Right lobe of liver (tissue), 6 donors: Measurements from ENCODE around the gene CFL2. TPM values are rescaled to one million over a fixed set of nuclear protein-coding genes. Genes with fewer than 3 reads are reported as not detected.
A peak's percentile ranks its signal among the peaks of the same experiment; 100 is the strongest.

ENCODE experiments used
- ATAC-seq, 4 donors: fragments of 200-7000 bp; cut with Tn5 transposase; one replicate each; pipeline ENCODE4 v1.9.1; 2020; ENCODE audit warnings: mild to moderate bottlenecking in 4 of 4, moderate library complexity in 4 of 4
- DNase-seq, 3 donors: peaks; one replicate each; pipeline ENCODE4 v3.0.0-alpha.2; 2020
- H3K27ac ChIP-seq, 3 donors: fragments of 200-600 bp; one replicate each; pipeline ENCODE4 v1.8.0; 2022
- H3K27me3 ChIP-seq, 2 donors: fragments of 200-600 bp; one replicate each; pipeline ENCODE4 v1.8.0; 2022
- H3K36me3 ChIP-seq, 4 donors: fragments of 200-600 bp; sonication (generic) in 1 of 4; one replicate each; pipeline versions ENCODE4 v1.5.1 to v1.8.0; 2017 to 2022; ENCODE audit warnings: control low read depth in 1 of 4
- H3K4me1 ChIP-seq, 4 donors: fragments of 200-600 bp; sonication (generic) in 1 of 4; one replicate each; pipeline versions ENCODE4 v1.5.1 to v1.8.0; 2017 to 2022; ENCODE audit warnings: control low read depth in 1 of 4
- H3K4me3 ChIP-seq, 3 donors: fragments of 200-600 bp; one replicate each; pipeline ENCODE4 v1.8.0; 2022
- H3K9me3 ChIP-seq, 4 donors: fragments of 200-600 bp; sonication (generic) in 1 of 4; one replicate each; pipeline versions ENCODE4 v1.5.1 to v1.8.0; 2017 to 2022; ENCODE audit warnings: control low read depth in 1 of 4
- POLR2A ChIP-seq: fragments of 450-650 bp; IDR thresholded peaks from one replicate; pipeline ENCODE4 v1.6.1; 2017; ENCODE audit warnings: antibody characterized with exemption, mild to moderate bottlenecking
- WGBS: methylation state at CpG from one replicate; pipeline ENCODE4 v1.1.6; 2018; ENCODE audit warnings: low coverage, low lambda C conversion rate; ENCODE audit not compliant: insufficient coverage; ENCODE audit errors: missing lambda C conversion rate; 5-methylcytosine and 5-hydroxymethylcytosine counted together
- intact Hi-C, 2 donors: fragments of 100-400 bp; cut with DNase I; formaldehyde crosslinking; loops; one replicate each; pipeline versions ENCODE4 v1.11.2 to v1.14.1; 2022
- small RNA-seq, 2 experiments: library from RNA; depleted of rRNA; stranded (forward); fragments of <200 nt; gene quantifications; one replicate each; pipeline ENCODE3, GENCODE V24; 2016
- total RNA-seq, 6 experiments: library from RNA; depleted of rRNA in 2 of 6; stranded (reverse); fragments of >200 nt in 2 of 6; fragmentation: NEBNext Ultra II Directional in 3 of 6; extraction: Animal tissue kit (Norgen Biotek cat#: 25700) in 3 of 6; gene quantifications; one replicate each; pipeline versions ENCODE4 v1.1.0 to v1.2.4, GENCODE V29; 2016 to 2023
- TF ChIP-seq, protein P1 (sequence below), 4 donors: fragments of 200-600 bp in 3 of 4; fragments of 450-650 bp in 1 of 4; IDR thresholded peaks; one replicate each; pipeline versions ENCODE4 v1.5.1 to v1.8.0; 2016 to 2022; ENCODE audit warnings: antibody characterized with exemption in 4 of 4, mild to moderate bottlenecking in 2 of 4
- donor health status: DM: no; HTN: yes; CAD: no.
- donor health status: DM: no; HTN: no; CAD: no.
- donor health status: DM: no; HTN: no; CAD: no.
- donor health status: DM: no; HTN: yes; CAD: no.
- donor health status: DM: no; HTN: yes; CAD: no.

The CFL2 gene
- total RNA-seq, 6 experiments from 2014 or later, result 74.2 to 95.3 (median 78.3) TPM

DNA sequence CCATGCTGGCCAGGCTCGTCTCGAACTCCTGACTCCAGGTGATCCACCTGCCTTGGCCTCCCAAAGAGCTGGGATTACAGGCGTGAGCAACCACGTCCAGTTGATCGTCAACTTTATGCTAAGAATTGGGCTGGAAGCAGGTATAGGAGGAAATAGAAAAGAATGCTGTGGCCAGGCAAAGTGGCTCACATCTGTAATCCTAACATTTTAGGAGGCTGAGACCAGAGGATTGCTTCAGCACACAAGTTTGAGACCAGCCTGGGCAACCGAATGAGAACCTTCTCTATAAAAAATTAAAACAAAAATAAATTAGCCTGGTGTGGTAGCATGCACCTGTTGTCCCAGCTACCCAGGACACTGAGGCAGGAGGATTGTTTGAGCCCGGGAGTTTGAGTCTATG lies 47.4 kb downstream of the CFL2 start:
- ATAC-seq (no peak), DNase-seq (no peak)
- intact Hi-C loops, result no loop called here
- H3K4me1 ChIP-seq, result no peaks in the 10 kb centered on the region
- no peaks in the 10 kb centered on the region for H3K9me3 ChIP-seq
- no peaks in the 10 kb centered on the region for H3K27me3 ChIP-seq
- no peaks in the 10 kb centered on the region for H3K36me3 ChIP-seq
- 88% methylated on average over 7 of the region's 7 CpGs for WGBS
- peak overlapping the region in 1 of 3 donors; percentile 43 for H3K27ac ChIP-seq
- no peak overlapping the region for H3K4me3 ChIP-seq
- TF ChIP-seq, protein P1, sequence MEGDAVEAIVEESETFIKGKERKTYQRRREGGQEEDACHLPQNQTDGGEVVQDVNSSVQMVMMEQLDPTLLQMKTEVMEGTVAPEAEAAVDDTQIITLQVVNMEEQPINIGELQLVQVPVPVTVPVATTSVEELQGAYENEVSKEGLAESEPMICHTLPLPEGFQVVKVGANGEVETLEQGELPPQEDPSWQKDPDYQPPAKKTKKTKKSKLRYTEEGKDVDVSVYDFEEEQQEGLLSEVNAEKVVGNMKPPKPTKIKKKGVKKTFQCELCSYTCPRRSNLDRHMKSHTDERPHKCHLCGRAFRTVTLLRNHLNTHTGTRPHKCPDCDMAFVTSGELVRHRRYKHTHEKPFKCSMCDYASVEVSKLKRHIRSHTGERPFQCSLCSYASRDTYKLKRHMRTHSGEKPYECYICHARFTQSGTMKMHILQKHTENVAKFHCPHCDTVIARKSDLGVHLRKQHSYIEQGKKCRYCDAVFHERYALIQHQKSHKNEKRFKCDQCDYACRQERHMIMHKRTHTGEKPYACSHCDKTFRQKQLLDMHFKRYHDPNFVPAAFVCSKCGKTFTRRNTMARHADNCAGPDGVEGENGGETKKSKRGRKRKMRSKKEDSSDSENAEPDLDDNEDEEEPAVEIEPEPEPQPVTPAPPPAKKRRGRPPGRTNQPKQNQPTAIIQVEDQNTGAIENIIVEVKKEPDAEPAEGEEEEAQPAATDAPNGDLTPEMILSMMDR (IDR thresholded peaks at IDR 0.05), result no peak
- no peak for TF ChIP-seq POLR2A

DNA sequence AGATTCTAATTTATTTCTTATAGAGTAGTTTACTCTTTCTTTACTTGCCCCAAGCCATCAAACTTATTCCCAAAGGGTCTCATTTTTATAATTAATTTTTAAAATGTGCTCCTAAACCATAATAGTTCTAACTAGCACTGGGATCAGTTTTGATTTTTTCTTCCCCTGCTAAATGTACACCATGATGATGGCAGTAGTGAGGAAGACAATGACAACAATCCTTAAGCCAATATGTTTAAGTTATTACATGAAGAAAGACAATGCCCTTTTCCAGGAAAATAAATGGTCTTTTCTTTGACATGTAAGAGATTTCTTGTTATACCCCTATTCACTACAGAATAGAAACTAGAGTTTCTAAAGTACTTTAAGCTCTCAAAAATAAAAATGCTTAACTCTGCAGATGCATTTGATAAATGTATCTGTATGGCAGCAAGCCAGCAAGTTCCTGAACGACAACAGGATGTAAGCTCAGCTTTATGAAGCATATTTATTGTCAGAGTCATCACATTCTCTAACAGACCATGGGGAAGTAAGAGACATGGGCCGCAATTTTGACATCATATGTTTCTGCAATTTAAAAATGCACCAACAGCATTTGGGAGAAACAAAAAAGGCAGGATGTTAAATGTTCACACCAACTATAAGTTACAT lies 48.5 kb downstream of the CFL2 start:
- Histone ChIP-seq H3K4me1 (no peaks in the 10 kb centered on the region), H3K27me3 (no peaks in the 10 kb centered on the region), H3K27ac (peak overlapping the region in 2 of 3 donors; percentile 9 to 34), H3K36me3 (no peaks in the 10 kb centered on the region), H3K9me3 (no peaks in the 10 kb centered on the region), H3K4me3 (no peak overlapping the region)
- TF ChIP-seq, protein P1 (IDR thresholded peaks at IDR 0.05), result no peak
- TF ChIP-seq POLR2A, result no peak
- intact Hi-C loops, result no loop called here
- peak in 1 of 3 donors; percentile 52 for DNase-seq
- WGBS, result 23% methylated on average over 2 of the region's 2 CpGs
- peak; percentile 69 to 84 (median 74) for ATAC-seq

DNA sequence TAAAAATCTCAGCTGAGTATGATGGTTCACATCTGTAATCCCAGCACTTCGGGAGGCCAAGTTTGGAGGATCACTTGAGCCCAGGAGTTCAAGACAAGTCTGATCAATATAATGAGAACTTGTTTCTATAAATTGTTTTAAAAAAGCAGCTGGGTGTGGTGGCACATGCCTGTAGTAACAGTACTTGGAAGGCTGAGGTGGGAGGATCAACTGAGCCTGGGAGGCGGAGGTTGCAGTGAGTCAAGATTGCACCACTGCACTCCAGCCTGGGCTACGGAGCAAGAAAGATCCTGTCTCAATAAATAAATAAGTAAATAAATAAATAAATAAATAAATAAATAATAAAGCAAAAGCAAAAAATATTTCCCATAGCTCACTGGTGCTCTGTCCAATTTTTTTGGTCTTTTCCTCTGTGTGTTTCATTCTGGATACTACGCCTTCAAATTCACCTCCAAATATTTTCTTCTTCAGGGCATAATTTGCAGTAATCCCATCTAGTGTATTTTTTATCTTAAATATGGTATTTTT lies 51.8 kb downstream of the CFL2 start:
- 88% methylated on average over 4 of the region's 4 CpGs for WGBS
- no peak for ATAC-seq
- intact Hi-C loops, result no loop called here
- H3K27me3 ChIP-seq, result no peaks in the 10 kb centered on the region
- H3K4me3 ChIP-seq, result no peak overlapping the region
- no peaks in the 10 kb centered on the region for H3K9me3 ChIP-seq
- H3K36me3 ChIP-seq, result no peaks in the 10 kb centered on the region
- H3K4me1 ChIP-seq, result no peaks in the 10 kb centered on the region
- no peak for TF ChIP-seq POLR2A
- TF ChIP-seq, protein P1 (IDR thresholded peaks at IDR 0.05), result no peak
- H3K27ac ChIP-seq, result no peak overlapping the region
- no peak for DNase-seq

DNA sequence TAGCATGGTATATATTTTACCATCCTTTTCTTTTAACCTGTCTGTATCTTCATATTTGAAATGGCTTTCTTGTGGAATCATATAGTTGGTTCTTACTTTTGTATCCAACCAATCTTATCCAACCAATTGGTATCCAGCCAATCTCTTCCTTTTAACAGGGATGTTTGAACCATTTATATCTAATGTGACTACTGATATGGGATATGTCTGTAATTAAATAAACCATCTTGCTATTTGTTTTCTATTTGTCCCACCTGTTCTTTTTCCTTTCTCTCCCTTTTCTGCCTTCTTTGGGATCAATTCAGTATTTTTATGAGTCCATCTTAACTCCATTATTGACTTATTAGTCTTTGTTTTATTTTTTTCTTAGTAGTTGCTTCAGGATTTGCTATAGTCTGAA lies 53.6 kb downstream of the CFL2 start:
- Histone ChIP-seq H3K36me3 (no peaks in the 10 kb centered on the region), H3K4me3 (no peak overlapping the region), H3K4me1 (no peaks in the 10 kb centered on the region), H3K27ac (no peak overlapping the region), H3K27me3 (no peaks in the 10 kb centered on the region), H3K9me3 (no peaks in the 10 kb centered on the region)
- TF ChIP-seq POLR2A, result no peak
- TF ChIP-seq, protein P1 (IDR thresholded peaks at IDR 0.05), result no peak
- intact Hi-C loops, result no loop called here
- ATAC-seq (no peak), DNase-seq (no peak)

Small RNAs within 50 kb of the gene (small RNA-seq; reads per million reads assigned to genes)
- gene RNU6-1261P, result 0 reads per million in 2 experiments

Other genes starting within 250 kb of the CFL2 start
- 10 to 100 TPM; 15.1 to 20.4 (median 18.2) TPM for gene EAPP, start 174.9 kb downstream of the CFL2 start, total RNA-seq
- gene SNX6, start 84.4 kb downstream of the CFL2 start, total RNA-seq, result 10 to 100 TPM; 16.4 to 49.7 (median 31.5) TPM
- 10 to 100 TPM in 5 of 6 experiments, 1 to 10 TPM in 1; 6.6 to 19.4 (median 14.3) TPM for gene BAZ1A, start 160.8 kb upstream of the CFL2 start, total RNA-seq